Duodenal mucosa (tissue), 2 donors: ENCODE measurements around the gene EFCAB8.

Source experiments
- H3K27ac ChIP-seq: one replicate; pipeline ENCODE4 v1.7.0; 2013; ENCODE audit warnings: low read depth, low read length
- H3K27me3 ChIP-seq, 2 donors: one replicate each; pipeline ENCODE4 v1.7.0; 2013; ENCODE audit warnings: low read length in 2 of 2, control low read depth in 1 of 2; ENCODE audit not compliant: insufficient read depth in 2 of 2, control insufficient read depth in 1 of 2
- H3K36me3 ChIP-seq, 2 donors: one replicate each; pipeline ENCODE4 v1.7.0; 2013; ENCODE audit warnings: low read length in 2 of 2, control low read depth in 1 of 2; ENCODE audit not compliant: insufficient read depth in 2 of 2, control insufficient read depth in 1 of 2
- H3K4me1 ChIP-seq, 2 donors: one replicate each; pipeline ENCODE4 v1.7.0; 2013; ENCODE audit warnings: low read length in 2 of 2, control low read depth in 1 of 2; ENCODE audit not compliant: insufficient read depth in 2 of 2, control insufficient read depth in 1 of 2
- H3K4me3 ChIP-seq, 2 donors: one replicate each; pipeline ENCODE4 v1.7.0; 2013; ENCODE audit warnings: low read length in 2 of 2, low read depth in 1 of 2
- H3K9ac ChIP-seq, 2 donors: one replicate each; pipeline ENCODE4 v1.7.0; 2013; ENCODE audit warnings: low read length in 2 of 2, low read depth in 1 of 2
- H3K9me3 ChIP-seq, 2 donors: one replicate each; pipeline ENCODE4 v1.7.0; 2013; ENCODE audit warnings: low read length in 2 of 2, control low read depth in 1 of 2; ENCODE audit not compliant: control insufficient read depth in 1 of 2

EFCAB8 gene

DNA sequence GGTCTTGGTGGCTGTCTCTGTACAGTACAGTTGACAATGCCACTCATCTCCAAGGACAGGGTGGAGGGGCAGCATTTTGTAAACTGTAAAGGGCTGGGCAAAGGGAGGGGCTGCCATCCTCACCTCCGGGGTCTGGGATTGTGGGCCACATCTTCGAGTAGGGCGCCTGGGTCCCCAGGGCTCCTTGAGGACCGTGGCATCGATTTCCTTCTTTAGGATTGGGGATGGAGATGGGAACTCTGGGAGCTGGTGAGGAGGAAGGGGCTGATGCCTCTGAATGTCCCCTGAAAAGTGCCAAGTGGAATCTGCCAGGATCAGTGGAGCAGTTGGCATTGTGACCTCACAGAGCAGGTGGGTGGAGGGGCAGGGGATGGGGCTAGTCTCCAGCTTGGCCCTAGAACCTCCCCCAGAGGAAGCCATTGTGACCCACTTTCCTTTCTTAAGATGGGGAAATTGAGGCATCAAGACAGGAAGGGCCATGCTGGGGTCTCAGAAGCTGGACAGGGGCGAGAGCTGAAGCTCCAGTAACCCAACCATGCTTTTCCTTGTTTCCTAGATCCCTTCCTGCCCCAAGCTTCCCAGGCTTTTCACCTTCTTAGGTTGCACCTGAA lies 145.5 kb downstream of the EFCAB8 start, which contains the start of gene SUN5:
Gene SUN5 (minus strand): TSS at position 293 of the 611 bp plus-strand sequence. CDS start 93 bp downstream, at position 200.
- Histone ChIP-seq H3K4me3 (no peak within 1 kb of the TSS), H3K27me3 (no peaks in the 10 kb centered on the region), H3K9ac (no peak within 1 kb of the TSS), H3K4me1 (no peaks in the 10 kb centered on the region), H3K36me3 (no peaks in the 10 kb centered on the region), H3K27ac (no peak within 1 kb of the TSS), H3K9me3 (no peaks in the 10 kb centered on the region)

DNA sequence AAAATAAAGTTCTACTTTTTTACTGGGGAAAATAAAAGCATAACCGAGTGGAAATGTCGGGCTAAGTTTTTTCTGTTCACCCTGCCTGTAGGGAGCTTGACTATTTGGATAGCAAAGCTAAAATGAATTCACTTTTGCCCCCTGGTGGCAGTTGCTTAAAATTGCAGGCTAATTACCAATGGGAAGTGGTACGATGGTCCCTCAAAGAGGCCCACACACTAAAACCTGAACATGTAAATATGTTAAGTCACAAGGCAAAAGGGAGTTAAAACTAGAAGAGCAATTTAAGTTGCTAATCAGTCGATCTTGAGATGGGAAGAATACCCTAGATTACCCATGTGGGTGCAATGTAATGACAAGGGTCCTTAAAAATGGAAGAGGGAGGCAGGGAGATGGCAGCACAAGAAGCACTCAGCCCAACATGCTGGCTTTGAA lies 146.4 kb downstream of the EFCAB8 start:
- Histone ChIP-seq H3K9me3 (no peaks in the 10 kb centered on the region), H3K36me3 (no peaks in the 10 kb centered on the region), H3K9ac (no peak overlapping the region), H3K4me3 (no peak overlapping the region), H3K27ac (no peak overlapping the region), H3K4me1 (no peaks in the 10 kb centered on the region), H3K27me3 (no peaks in the 10 kb centered on the region)

DNA sequence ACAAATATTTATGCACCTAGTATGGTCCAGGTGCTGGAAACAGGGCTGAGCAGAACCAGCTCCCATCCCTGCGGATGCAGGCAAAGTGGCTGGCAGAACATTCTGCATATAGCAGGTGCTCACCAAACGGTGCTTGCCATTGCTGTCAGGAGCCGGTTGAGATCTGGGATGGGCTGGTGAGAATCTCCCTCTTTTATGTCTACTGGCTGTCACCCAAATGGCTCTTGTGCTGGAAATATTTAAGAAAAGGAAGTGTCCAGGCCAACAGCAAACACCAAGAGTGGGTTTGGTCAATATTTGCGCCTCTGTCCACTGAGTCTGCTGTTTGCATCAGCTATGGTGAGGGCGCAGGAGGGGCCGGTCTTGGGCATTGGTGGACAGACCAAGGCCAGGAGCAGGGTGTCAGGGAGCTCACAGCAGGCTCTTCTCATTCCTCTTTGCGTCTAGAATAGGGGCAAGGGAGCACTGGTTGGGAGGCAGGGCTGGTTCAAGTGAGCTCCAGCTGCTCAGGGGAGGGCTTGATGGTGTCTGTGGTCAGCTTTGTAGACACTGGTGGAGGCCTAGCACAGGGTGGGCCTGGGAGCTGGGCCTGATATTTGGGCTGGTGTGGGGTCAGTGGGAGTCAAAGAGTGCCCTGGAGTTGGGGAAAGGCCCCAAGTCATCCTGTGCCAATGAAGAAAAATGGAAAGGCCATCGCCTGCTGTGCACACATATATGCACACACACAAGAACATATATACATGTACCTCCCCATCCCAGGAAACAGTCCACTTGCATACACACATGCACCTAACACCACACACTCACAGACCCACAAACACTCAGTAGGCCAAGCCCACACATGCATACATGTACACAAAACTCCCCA lies 147.4 kb downstream of the EFCAB8 start:
- Histone ChIP-seq H3K36me3 (no peaks in the 10 kb centered on the region), H3K4me1 (no peaks in the 10 kb centered on the region), H3K4me3 (no peak overlapping the region), H3K27me3 (no peaks in the 10 kb centered on the region), H3K27ac (no peak overlapping the region), H3K9me3 (no peaks in the 10 kb centered on the region), H3K9ac (no peak overlapping the region)

DNA sequence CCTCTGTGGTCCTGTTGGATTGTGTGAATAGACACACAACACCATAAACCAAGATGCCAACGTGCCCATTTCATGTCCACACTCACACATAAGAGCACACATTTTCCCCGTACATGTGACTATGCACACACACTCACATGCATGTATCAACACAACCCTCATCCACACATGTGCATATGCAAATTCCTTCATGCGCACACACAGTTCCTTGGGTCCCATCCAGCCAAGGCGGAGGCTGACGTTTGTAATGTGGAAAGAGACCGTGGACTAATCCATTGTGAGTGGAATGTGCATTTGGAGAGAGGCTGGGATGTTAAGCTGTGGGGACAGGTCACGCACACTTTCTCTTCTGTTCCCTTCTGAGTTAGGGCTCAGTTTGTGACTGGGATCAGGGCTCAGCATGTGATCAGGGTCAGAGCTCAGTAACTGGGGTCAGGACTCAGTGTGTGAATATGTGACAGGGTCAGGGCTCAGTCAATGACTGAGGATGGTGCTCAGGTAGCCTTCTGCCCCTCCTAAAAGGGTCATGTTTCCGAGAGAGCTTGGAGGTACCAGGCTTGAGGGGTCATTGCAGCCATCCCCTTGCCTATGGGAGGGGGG lies 148.2 kb downstream of the EFCAB8 start:
- Histone ChIP-seq H3K27ac (no peak overlapping the region), H3K9ac (no peak overlapping the region), H3K36me3 (no peaks in the 10 kb centered on the region), H3K4me3 (no peak overlapping the region), H3K4me1 (no peaks in the 10 kb centered on the region), H3K27me3 (no peaks in the 10 kb centered on the region), H3K9me3 (no peaks in the 10 kb centered on the region)

DNA sequence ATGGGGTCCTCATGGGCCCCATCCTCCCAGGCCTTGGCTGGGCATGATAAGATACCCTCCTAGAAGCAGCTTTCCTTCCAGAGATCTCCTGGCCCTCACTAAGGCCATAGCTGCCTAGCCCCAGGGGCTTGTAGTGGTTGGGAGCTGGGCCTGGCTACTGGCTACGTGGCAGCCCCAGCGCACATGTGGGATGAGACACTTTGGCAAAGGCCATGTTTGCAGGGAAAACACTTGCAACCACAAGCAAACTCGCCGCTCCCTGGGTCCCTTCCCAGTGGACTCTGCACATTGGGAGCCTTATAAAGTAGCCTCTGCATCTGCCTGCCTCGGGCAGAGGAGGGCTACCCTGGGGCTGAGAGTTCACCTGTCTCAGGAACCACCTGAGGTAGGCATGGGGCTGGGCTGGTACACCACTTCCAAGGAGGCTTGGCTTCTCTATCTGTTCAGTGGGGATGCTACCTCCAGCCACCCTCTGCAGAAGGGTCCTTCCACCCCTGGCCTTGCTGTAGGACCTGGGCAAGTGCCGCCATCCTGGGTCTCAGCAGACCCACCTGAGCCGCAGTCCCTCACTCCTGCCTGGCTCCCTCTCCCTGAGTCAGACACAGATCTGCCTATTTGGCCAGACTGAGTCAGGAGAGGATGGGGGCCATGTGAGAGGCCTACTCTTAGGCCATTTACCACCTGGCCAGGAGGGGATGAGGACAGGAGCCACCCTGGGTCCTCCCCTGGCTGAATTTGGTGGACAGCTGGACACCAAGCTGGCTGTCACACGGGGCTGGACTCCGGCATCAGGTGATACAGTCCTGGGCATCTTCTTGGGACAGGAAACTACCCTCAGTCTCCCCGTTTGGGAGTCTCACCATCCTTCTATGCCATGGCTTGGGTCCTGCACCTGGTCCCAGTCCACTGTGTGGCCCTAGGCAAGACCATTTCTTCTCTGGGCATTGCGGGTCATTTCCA lies 148.9 kb downstream of the EFCAB8 start, which contains the start of gene BPIFB2:
Gene BPIFB2 (plus strand): TSS at position 329 of the 960 bp plus-strand sequence. CDS start 871 bp downstream, outside the sequence.
- no peaks in the 10 kb centered on the region for H3K27me3 ChIP-seq
- H3K9me3 ChIP-seq, result no peaks in the 10 kb centered on the region
- no peak within 1 kb of the TSS for H3K27ac ChIP-seq
- no peaks in the 10 kb centered on the region for H3K36me3 ChIP-seq
- no peaks in the 10 kb centered on the region for H3K4me1 ChIP-seq
- no peak within 1 kb of the TSS for H3K9ac ChIP-seq
- no peak within 1 kb of the TSS for H3K4me3 ChIP-seq

DNA sequence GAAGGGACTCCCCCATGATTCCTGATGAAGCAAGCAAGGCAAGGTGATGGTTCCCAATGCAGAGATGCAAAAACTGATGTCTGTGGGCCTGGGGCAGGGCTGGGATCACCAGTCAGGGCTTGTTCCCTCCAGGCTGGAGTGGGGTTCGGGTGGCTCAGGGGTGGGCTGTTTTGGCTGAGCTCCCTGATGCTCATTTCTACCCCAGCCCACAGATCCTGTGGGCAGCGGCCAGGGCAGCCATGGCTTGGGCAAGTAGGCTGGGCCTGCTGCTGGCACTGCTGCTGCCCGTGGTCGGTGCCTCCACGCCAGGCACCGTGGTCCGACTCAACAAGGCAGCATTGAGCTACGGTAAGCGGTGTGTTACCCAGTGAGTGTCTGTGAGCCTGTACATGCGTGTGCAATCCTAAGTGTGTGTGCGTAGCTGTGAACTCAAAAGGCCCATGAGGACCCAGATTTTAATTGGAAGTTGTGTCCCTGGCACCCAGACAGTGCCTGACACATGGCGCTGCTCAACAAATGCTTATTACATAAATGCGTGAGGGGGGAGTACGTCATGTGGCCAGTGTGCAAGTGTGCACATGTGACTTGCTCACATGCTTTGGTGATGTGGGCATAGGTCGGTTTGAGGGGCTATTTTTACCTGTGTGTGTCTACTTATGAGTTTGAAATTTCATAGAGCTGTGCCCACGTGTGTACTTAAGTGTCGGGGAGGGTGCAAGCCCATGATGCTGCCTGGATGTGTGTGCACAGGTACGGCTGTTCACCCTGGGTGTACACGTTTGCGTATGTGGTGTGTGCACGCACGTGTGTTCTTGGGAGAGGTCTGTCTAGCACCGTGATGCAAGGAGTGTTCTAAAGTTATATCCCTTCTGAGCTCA lies 149.9 kb downstream of the EFCAB8 start:
- Histone ChIP-seq H3K9ac (no peak overlapping the region), H3K9me3 (no peaks in the 10 kb centered on the region), H3K27ac (no peak overlapping the region), H3K4me3 (no peak overlapping the region), H3K4me1 (no peaks in the 10 kb centered on the region), H3K36me3 (no peaks in the 10 kb centered on the region), H3K27me3 (no peaks in the 10 kb centered on the region)

DNA sequence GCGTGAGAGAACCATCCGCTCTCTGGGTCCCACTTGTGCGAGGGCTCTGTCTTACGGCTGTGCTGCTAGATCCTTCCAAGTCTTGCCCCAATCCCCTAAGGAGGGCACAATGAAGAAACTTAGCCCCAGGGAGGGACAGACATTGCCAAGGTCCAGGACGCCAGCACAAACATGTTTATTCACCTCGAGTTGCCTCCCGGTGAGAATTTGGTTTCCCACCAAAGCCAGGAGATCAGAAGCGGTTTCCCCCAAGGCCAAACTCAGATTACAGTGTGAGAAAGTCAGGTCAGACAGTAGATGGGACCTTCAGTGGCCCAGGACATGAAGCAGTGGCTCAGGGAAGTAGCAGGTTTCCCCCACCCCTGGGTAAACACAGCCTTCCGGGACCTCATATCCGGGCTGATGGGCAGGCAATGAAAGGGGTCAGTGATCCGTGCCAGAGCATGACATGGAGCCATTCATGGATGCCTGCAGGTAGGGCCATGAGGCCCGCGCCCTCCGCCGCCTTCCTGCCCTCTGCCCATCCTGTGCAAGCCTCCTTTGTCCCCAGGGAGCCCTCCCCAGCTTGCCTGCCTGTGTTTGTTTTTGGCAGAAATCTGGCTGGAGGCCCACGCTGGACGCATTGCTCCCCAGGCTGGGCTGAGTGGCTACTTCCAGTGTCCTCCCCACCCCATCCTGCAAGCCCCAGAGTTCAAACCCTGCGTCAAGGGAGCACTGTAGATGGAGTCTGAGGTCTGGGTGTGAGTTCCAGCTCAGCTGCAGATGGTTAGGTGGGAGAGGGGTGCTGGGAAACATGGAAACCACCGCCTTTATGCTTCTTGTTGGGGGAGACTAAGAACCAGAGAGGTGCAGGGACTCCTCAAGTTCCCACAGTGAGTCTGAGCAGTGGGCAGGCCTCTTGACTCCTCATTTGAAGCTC lies 150.8 kb downstream of the EFCAB8 start:
- Histone ChIP-seq H3K4me1 (no peaks in the 10 kb centered on the region), H3K9me3 (no peaks in the 10 kb centered on the region), H3K36me3 (no peaks in the 10 kb centered on the region), H3K27ac (no peak overlapping the region), H3K4me3 (no peak overlapping the region), H3K27me3 (no peaks in the 10 kb centered on the region), H3K9ac (no peak overlapping the region)

DNA sequence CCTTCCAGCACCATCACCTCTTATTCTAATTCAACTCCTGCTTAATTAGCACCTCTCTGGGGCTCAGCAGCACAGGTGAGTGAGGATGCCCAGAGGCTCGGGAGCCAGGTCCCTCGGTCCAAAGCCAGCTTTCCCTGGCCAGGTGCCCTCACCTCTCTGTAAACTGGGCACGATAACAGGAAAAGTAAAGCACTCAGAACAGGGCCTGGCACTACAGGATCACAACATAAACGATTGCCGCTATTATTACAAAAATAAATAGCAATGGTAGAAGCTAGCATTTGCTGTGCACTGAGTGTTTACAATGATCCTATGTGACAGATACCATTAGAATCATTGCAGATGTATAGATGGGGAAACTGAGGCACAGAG lies 151.4 kb downstream of the EFCAB8 start:
- no peak overlapping the region for H3K9ac ChIP-seq
- no peaks in the 10 kb centered on the region for H3K9me3 ChIP-seq
- H3K27me3 ChIP-seq, result no peaks in the 10 kb centered on the region
- H3K27ac ChIP-seq, result no peak overlapping the region
- no peaks in the 10 kb centered on the region for H3K4me1 ChIP-seq
- H3K36me3 ChIP-seq, result no peaks in the 10 kb centered on the region
- no peak overlapping the region for H3K4me3 ChIP-seq
